K562 (cell line): ENCODE data around the gene SIT1.

Experiments used
- BRD4 ChIP-seq: fragments of 200-600 bp; sonication (generic); IDR thresholded peaks from 2 replicates; pipeline ENCODE4 v1.6.1; 2017; ENCODE audit warnings: inconsistent platforms
- DNMT1 ChIP-seq: fragments of 450-650 bp; IDR thresholded peaks from 2 replicates; pipeline ENCODE4 v1.6.1; 2016; ENCODE audit warnings: antibody characterized with exemption, mild to moderate bottlenecking
- EZH2 ChIP-seq: IDR thresholded peaks from 2 replicates; pipeline ENCODE4 v1.6.1; 2012; ENCODE audit warnings: low read depth, mild to moderate bottlenecking, inconsistent platforms, low read length, borderline replicate concordance
- FOXJ3 ChIP-seq: sonication (generic); formaldehyde crosslinking; IDR thresholded peaks from 2 replicates; pipeline ENCODE4 v1.4.0; 2020; ENCODE audit warnings: mild to moderate bottlenecking, missing genetic modification reagents
- GATAD2B ChIP-seq: fragments of 450-650 bp; IDR thresholded peaks from 2 replicates; pipeline ENCODE4 v1.6.1; 2017; ENCODE audit warnings: mild to moderate bottlenecking, borderline replicate concordance
- KAT7 ChIP-seq: sonication (generic); formaldehyde crosslinking; IDR thresholded peaks from 2 replicates; pipeline ENCODE4 v1.8.0; 2022; ENCODE audit warnings: missing genetic modification reagents, mild to moderate bottlenecking, borderline replicate concordance
- NFIC ChIP-seq: fragments of 450-650 bp; IDR thresholded peaks from 2 replicates; pipeline ENCODE4 v1.6.1; 2017; ENCODE audit warnings: mild to moderate bottlenecking, inconsistent platforms
- PKNOX1 ChIP-seq: fragments of 450-650 bp; IDR thresholded peaks from 2 replicates; pipeline ENCODE4 v1.6.1; 2016
- RAD21 ChIP-seq, 2 experiments: fragments of 250-450 bp in 1 of 2; fragments of 450-650 bp in 1 of 2; sonication (Bioruptor Pico) in 1 of 2; formaldehyde crosslinking in 1 of 2; IDR thresholded peaks in 1 of 2; conservative IDR thresholded peaks in 1 of 2; 2 replicates each; pipeline versions ENCODE4 v1.4.0 to v1.8.0; 2020 to 2022; ENCODE audit warnings: mild to moderate bottlenecking in 2 of 2, moderate library complexity in 1 of 2
- SIRT6 ChIP-seq: IDR thresholded peaks from one replicate; pipeline ENCODE4 v1.6.1; 2012; ENCODE audit warnings: low read depth, mild to moderate bottlenecking, control low read depth, inconsistent platforms, low read length, moderate library complexity
- SRF ChIP-seq, 2 experiments: fragments of 250-450, 450-650 bp in 1 of 2; sonication (Bioruptor Pico) in 1 of 2; sonication (generic) in 1 of 2; formaldehyde crosslinking; IDR thresholded peaks; 2 replicates each; pipeline versions ENCODE4 v1.5.0 to v1.5.1; 2020 to 2022; ENCODE audit warnings: mild to moderate bottlenecking in 1 of 2, missing genetic modification reagents in 1 of 2
- U2AF2 ChIP-seq: fragments of 200-400 bp; formaldehyde crosslinking; optimal IDR thresholded peaks from 2 replicates; pipeline ENCODE3; 2017; ENCODE audit warnings: low read depth, mild to moderate bottlenecking, low read length
- ZNF263 ChIP-seq: sonication (generic); formaldehyde crosslinking; IDR thresholded peaks from 2 replicates; pipeline ENCODE4 v1.8.0; 2022; ENCODE audit warnings: mild to moderate bottlenecking, missing genetic modification reagents, borderline replicate concordance

DNA sequence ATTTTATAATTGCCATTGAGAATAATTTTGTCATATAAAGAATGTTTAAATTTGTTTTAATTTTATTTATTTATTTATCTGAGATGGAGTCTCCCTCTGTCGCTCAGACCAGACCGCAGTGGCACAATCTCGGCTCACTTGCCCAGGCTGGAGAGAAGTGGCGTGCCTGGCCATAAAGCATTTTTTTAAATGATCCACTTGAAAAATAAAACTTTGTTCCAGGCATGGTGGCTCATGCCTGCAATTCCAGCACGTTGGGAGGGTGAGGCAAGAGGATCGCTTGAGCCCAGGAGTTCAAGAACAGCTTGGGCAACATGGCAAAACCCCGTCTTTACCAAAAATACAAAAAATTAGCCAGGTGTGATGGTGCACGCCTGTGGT lies 2.1 kb upstream of the SIT1 start:
- TF ChIP-seq KAT7 (no peak), EZH2 (no peak), RAD21 (CRISPR knock-in tag; conservative IDR thresholded peaks at IDR 0.05 in 1 of 2, IDR thresholded peaks at IDR 0.05 in 1 of 2) (no peak), BRD4 (no peak), ZNF263 (CRISPR knock-in tag) (no peak), FOXJ3 (no peak), U2AF2 (no peak), GATAD2B (no peak), SIRT6 (no peak), SRF (CRISPR knock-in tag; IDR thresholded peaks at IDR 0.05) (no peak), NFIC (no peak), PKNOX1 (no peak), DNMT1 (no peak)
